HUES64 (cell line): Measurements from ENCODE around the gene U2AF1L4.
A peak's percentile ranks its signal among the peaks of the same experiment; 100 is the strongest.

Source experiments
- H3K27ac ChIP-seq: 2 replicates; pipeline ENCODE4 v1.7.0; 2013; ENCODE audit warnings: low read depth, low read length, inconsistent platforms
- H3K27me3 ChIP-seq: 2 replicates; pipeline ENCODE4 v1.6.1; 2013; ENCODE audit warnings: mild to moderate bottlenecking, low read length; ENCODE audit not compliant: insufficient read depth
- H3K36me3 ChIP-seq: 2 replicates; pipeline ENCODE4 v1.6.1; 2013; ENCODE audit warnings: mild to moderate bottlenecking, low read length; ENCODE audit not compliant: insufficient read depth
- H3K4me1 ChIP-seq: 2 replicates; pipeline ENCODE4 v1.6.1; 2013; ENCODE audit warnings: mild to moderate bottlenecking, low read length, moderate library complexity; ENCODE audit not compliant: insufficient read depth
- H3K4me3 ChIP-seq: 2 replicates; pipeline ENCODE4 v1.5.1; 2013; ENCODE audit warnings: mild to moderate bottlenecking, low read length, moderate library complexity
- H3K9ac ChIP-seq: 2 replicates; pipeline ENCODE4 v1.6.1; 2013; ENCODE audit warnings: mild to moderate bottlenecking, low read depth, low read length
- H3K9me3 ChIP-seq: 2 replicates; pipeline ENCODE4 v1.6.1; 2013; ENCODE audit warnings: low read depth, low read length; ENCODE audit not compliant: insufficient read depth
- WGBS: fragments of 150-250, 120-280 bp; methylation state at CpG from one replicate; pipeline ENCODE4 v1.1.7; 2013; ENCODE audit warnings: missing lambda C conversion rate; 5-methylcytosine and 5-hydroxymethylcytosine counted together

U2AF1L4 gene

DNA sequence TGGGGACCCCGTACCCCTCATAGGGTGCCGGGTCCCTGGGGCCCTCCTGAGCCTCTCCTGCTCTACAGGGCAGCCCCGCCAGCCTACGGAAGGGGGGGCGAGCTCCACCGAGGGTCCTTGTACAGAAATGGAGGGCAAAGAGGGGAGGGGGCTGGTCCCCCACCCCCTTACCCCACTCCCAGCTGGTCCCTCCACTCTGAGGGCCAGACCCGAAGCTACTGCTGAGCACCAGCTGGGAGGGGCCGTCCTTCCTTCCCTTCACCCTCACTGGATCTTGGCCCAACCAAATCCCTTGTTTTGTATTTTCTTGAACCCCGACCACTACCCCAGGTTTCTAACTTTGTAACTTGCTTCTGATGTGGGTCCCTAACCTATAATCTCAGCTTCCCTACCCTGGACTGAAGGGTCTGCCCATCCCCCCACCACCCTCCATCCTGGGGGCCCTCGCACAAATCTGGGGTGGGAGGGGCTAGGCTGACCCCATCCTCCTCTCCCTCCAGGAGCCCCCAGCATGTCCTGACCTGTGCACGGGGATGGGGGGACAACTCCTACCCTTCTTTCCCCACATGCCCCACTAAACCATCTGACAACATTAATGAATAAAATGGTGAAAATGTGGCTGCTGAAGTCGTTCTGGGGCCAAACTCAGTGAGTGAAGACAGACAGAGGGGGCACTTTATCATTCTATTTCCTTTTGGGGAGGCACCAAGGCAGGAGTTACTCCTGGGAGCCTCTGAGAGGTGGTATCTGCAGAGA, 43.2 kb upstream of the U2AF1L4 start:
- H3K9me3 ChIP-seq, result no peaks in the 10 kb centered on the region
- no peak overlapping the region for H3K9ac ChIP-seq
- H3K4me1 ChIP-seq, result no peaks in the 10 kb centered on the region
- H3K27ac ChIP-seq, result no peak overlapping the region
- WGBS, result 83% methylated on average over 10 of the region's 12 CpGs
- no peaks in the 10 kb centered on the region for H3K36me3 ChIP-seq
- no peak overlapping the region for H3K4me3 ChIP-seq
- H3K27me3 ChIP-seq, result no peaks in the 10 kb centered on the region; the same call in 1 of the 2 replicates

DNA sequence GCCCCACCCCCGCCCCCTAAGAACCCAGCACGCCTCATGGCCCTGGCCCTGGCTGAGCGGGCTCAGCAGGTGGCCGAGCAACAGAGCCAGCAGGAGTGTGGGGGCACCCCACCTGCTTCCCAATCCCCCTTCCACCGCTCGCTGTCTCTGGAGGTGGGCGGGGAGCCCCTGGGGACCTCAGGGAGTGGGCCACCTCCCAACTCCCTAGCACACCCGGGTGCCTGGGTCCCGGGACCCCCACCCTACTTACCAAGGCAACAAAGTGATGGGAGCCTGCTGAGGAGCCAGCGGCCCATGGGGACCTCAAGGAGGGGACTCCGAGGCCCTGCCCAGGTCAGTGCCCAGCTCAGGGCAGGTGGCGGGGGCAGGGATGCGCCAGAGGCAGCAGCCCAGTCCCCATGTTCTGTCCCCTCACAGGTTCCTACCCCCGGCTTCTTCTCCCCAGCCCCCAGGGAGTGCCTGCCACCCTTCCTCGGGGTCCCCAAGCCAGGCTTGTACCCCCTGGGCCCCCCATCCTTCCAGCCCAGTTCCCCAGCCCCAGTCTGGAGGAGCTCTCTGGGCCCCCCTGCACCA, 42.1 kb upstream of the U2AF1L4 start:
- Histone ChIP-seq H3K4me3 (no peak overlapping the region), H3K27me3 (no peaks in the 10 kb centered on the region), H3K4me1 (no peaks in the 10 kb centered on the region), H3K9ac (no peak overlapping the region), H3K36me3 (no peaks in the 10 kb centered on the region), H3K9me3 (no peaks in the 10 kb centered on the region), H3K27ac (no peak overlapping the region)
- WGBS, result 95% methylated on average over 15 of the region's 15 CpGs

DNA sequence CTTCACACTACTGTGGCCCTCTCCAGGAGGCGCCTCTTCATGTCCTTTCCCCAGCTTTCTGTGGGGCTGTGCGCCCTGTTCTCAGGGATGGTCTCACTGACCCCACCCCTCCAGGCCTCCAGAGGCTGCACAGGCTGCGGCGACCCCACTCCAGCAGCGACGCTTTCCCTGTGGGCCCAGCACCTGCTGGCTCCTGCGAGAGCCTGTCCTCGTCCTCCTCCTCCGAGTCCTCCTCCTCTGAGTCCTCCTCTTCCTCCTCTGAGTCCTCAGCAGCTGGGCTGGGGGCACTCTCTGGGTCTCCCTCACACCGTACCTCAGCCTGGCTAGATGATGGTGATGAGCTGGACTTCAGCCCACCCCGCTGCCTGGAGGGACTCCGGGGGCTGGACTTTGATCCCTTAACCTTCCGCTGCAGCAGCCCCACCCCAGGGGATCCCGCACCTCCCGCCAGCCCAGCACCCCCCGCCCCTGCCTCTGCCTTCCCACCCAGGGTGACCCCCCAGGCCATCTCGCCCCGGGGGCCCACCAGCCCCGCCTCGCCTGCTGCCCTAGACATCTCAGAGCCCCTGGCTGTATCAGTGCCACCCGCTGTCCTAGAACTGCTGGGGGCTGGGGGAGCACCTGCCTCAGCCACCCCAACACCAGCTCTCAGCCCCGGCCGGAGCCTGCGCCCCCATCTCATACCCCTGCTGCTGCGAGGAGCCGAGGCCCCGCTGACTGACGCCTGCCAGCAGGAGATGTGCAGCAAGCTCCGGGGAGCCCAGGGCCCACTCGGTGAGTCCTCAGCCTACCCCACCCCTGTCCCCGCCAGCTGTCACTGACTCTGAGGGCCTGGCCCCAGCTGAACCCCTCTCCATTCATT, 41.3 kb upstream of the U2AF1L4 start:
- no peaks in the 10 kb centered on the region for H3K36me3 ChIP-seq
- H3K9ac ChIP-seq, result no peak overlapping the region
- H3K9me3 ChIP-seq, result no peaks in the 10 kb centered on the region
- no peaks in the 10 kb centered on the region for H3K4me1 ChIP-seq
- no peak overlapping the region for H3K4me3 ChIP-seq
- 92% methylated on average over 31 of the region's 31 CpGs for WGBS
- no peak overlapping the region for H3K27ac ChIP-seq
- no peaks in the 10 kb centered on the region for H3K27me3 ChIP-seq

DNA sequence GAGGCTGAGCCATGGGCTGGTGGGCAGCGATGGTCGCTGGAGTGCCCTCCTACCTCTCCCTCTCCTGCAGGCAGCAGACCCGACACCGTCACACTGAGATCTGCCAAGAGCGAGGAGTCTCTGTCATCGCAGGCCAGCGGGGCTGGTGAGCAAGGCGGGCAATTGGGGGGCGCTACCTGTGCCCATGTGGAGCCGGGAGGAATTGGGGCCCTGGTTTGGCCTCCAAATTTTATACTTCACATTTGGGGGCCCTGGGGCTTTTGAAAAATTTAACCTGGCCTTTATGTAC, 40.1 kb upstream of the U2AF1L4 start:
- WGBS, result 76% methylated on average over 10 of the region's 10 CpGs
- no peaks in the 10 kb centered on the region for H3K36me3 ChIP-seq
- peak overlapping the region; percentile 40; the same call in 1 of the 2 replicates for H3K9ac ChIP-seq
- no peaks in the 10 kb centered on the region for H3K4me1 ChIP-seq
- H3K9me3 ChIP-seq, result no peaks in the 10 kb centered on the region
- H3K27me3 ChIP-seq, result no peaks in the 10 kb centered on the region
- H3K27ac ChIP-seq, result no peak overlapping the region
- H3K4me3 ChIP-seq, result peak overlapping the region; percentile 48

DNA sequence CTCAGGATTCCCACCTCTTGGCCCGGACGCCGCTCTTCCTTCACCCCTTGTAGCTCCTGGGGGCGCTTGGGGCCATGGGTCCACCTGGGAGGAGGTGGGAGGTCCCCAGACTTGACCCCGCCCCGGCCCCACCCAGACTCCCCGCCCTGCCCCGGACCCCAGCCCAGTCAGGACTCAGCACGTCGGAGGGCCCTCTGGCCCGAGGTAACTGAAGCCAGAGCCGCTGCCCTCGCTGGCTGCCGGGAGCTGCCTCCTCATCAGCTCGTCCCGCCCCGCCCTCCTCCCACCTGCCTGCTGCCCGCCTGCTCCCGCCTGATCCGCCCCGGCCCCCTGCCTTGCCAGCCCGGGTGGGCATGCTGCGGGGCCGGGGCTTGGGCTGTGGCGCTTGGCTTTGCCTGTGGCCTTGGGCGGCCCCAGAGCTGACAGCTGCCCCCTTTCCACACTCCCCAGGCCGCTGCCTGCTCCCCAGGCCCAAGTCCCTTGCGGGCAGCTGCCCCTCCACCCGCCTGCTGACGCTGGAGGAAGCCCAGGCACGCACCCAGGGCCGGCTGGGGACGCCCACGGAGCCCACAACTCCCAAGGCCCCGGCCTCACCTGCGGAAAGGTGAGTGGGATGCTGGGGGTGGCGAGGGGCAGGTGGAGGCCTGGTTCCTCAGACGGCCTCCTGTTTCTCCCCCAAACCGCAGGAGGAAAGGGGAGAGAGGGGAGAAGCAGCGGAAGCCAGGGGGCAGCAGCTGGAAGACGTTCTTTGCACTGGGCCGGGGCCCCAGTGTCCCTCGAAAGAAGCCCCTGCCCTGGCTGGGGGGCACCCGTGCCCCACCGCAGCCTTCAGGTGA, 39.5 kb upstream of the U2AF1L4 start:
- 12% methylated on average over 41 of the region's 45 CpGs for WGBS
- Histone ChIP-seq H3K4me3 (peak overlapping the region; percentile 53), H3K27ac (no peak overlapping the region), H3K36me3 (no peaks in the 10 kb centered on the region), H3K27me3 (no peaks in the 10 kb centered on the region), H3K4me1 (no peaks in the 10 kb centered on the region), H3K9ac (peak overlapping the region; percentile 40; the same call in 1 of the 2 replicates), H3K9me3 (no peaks in the 10 kb centered on the region)

DNA sequence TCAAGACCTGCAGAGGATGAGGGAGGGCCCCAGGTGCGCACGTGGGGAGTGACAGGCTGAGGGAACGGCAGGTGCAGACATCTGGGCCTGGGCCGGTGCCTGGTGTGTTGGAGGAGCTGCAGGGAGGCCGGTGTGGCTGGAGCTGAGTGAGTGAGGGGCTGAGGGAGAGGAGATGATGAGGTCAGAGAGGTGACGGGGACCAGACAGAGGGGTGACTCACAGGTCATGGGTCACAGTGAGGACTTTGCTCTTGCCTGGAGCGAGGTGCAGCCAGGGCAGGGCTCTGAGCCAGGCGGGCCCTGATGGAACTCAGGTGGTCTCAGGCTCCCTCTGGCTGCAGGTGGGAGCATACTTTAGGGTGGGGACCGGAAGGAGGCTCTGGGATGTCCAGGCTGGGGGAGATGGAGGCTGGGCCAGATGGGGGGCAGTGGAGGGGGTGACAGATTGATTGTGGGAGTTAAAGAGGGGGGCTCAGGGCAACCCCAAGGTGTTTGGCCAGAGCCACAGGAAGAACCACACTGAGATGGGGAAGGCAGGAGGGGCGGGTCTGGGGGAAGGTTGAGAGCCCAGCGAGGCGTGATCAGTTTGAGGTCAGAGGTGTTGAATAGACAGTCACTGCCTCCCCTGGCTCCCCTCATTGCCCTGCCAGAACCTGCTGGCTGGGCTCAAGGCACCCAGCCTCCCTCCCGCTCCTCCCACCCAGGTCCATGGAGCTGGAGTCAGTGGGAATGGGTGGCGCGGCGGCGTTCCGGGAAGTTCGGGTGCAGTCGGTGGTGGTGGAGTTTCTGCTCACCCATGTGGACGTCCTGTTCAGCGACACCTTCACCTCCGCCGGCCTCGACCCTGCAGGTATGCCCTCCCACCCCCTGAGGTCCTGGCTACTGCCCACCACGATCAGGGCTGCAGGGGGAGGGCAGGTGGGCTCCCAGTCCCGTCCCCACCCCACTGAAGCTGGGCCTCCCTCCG, 38.5 kb upstream of the U2AF1L4 start:
- Histone ChIP-seq H3K9me3 (no peaks in the 10 kb centered on the region), H3K4me3 (peak overlapping the region; percentile 53), H3K4me1 (no peaks in the 10 kb centered on the region), H3K27me3 (no peaks in the 10 kb centered on the region), H3K36me3 (no peaks in the 10 kb centered on the region), H3K9ac (no peak overlapping the region), H3K27ac (no peak overlapping the region)
- WGBS, result 45% methylated on average over 28 of the region's 28 CpGs

DNA sequence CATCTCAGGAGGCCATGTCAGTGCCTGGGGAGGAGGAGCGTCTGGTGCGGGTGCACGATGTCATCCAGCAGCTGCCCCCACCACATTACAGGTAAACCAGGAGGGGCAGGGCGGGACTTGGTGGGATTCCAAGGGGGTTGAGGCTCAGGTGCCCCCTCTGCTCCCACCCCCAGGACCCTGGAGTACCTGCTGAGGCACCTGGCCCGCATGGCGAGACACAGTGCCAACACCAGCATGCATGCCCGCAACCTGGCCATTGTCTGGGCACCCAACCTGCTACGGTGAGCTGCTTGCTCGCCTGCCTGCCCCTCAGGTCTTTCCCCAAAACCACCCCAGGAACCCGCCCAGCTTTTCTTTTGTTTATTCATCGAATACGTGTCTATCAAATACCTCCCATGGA, 37.4 kb upstream of the U2AF1L4 start:
- H3K4me1 ChIP-seq, result peaks cover 4% of the 10 kb centered on the region; the same call in 1 of the 2 replicates
- no peak overlapping the region for H3K9ac ChIP-seq
- no peaks in the 10 kb centered on the region for H3K36me3 ChIP-seq
- no peak overlapping the region for H3K4me3 ChIP-seq
- H3K9me3 ChIP-seq, result no peaks in the 10 kb centered on the region
- peaks cover 5% of the 10 kb centered on the region; the same call in 1 of the 2 replicates for H3K27me3 ChIP-seq
- 94% methylated on average over 12 of the region's 12 CpGs for WGBS
- H3K27ac ChIP-seq, result no peak overlapping the region

DNA sequence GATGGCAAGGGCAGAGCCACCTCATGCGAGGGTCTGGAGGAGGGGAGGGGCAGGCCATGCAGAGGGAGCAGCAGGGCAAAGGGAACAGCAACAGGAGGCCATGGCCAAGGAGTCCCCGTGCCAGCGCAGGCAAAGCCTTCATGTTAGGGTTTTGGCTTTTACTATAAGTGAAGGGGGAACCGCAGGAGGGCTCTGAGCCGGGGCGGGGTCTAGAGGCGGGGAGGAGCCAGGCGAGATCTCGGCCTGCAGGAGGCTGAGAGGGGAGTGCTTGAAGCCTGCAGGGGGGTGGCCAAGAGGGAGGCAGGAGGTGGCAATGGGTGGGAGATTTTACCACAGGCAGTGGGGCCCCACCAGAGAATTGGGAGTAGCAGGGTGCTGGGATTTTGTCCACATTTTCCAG, 36.4 kb upstream of the U2AF1L4 start:
- peaks cover 12% of the 10 kb centered on the region for H3K4me1 ChIP-seq
- no peaks in the 10 kb centered on the region for H3K9me3 ChIP-seq
- H3K9ac ChIP-seq, result no peak overlapping the region
- H3K4me3 ChIP-seq, result no peak overlapping the region
- H3K27ac ChIP-seq, result no peak overlapping the region
- no peaks in the 10 kb centered on the region for H3K36me3 ChIP-seq
- peaks cover 11% of the 10 kb centered on the region for H3K27me3 ChIP-seq
- WGBS, result 27% methylated on average over 9 of the region's 9 CpGs

DNA sequence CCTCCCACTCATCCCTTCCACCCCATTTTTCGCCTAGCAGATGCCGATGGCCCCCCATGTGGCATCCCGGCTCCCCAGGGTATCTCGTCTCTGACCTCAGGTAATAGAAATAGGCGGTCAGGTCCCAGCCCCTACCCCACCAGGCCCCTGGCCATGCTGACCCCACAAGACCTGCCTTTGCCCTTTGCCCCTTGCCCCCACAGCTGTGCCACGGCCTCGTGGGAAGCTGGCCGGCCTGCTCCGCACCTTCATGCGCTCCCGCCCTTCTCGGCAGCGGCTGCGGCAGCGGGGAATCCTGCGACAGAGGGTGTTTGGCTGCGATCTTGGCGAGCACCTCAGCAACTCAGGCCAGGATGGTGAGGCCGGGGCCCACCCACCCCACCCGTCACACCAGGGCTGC, 35.5 kb upstream of the U2AF1L4 start:
- no peak overlapping the region for H3K4me3 ChIP-seq
- 96% methylated on average over 20 of the region's 20 CpGs for WGBS
- H3K36me3 ChIP-seq, result no peaks in the 10 kb centered on the region

DNA sequence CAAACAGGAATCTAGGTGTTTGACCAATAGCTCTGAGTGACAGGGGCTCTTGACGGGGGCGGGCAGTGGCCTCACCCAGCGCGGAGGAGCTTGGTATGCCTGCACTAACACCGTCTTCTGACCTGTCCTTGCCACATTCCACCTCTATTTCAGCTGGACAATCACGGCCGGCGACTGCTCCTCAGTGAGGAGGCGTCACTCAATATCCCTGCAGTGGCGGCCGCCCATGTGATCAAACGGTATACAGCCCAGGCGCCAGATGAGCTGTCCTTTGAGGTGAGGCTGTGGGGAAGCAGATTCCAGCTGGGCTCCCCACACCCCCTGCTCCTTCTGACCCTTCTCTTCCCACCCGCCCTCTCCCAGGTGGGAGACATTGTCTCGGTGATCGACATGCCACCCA, 34.8 kb upstream of the U2AF1L4 start:
- Histone ChIP-seq H3K9ac (no peak overlapping the region), H3K4me1 (peaks cover 17% of the 10 kb centered on the region), H3K4me3 (no peak overlapping the region), H3K27ac (no peak overlapping the region), H3K36me3 (no peaks in the 10 kb centered on the region), H3K27me3 (peaks cover 16% of the 10 kb centered on the region), H3K9me3 (no peaks in the 10 kb centered on the region)
- 91% methylated on average over 16 of the region's 16 CpGs for WGBS

More for the DNA sequence above, 35.5 kb upstream of the U2AF1L4 start:
- peaks cover 16% of the 10 kb centered on the region for H3K27me3 ChIP-seq
- peaks cover 17% of the 10 kb centered on the region for H3K4me1 ChIP-seq
- H3K9me3 ChIP-seq, result no peaks in the 10 kb centered on the region
- no peak overlapping the region for H3K27ac ChIP-seq
- no peak overlapping the region for H3K9ac ChIP-seq
